NCI-H69 (cell line): ENCODE results near the gene PAX4.

Source experiments
- DNase-seq: peaks from one replicate; lab custom pipeline; 2025; lab: John Stamatoyannopoulos, UW

Gene PAX4

GRCh38 chr7:127629268-127629854, 11.4 kb upstream of the PAX4 start:
- peak; percentile 88 for DNase-seq

- peak; percentile 49 for DNase-seq
Observed at GRCh38 chr7:127628445-127628844, 10.5 kb upstream of the PAX4 start.

- no peak for DNase-seq
Observed at GRCh38 chr7:127625331-127625730, 7.4 kb upstream of the PAX4 start.

GRCh38 chr7:127620406-127621233, 2.7 kb upstream of the PAX4 start:
- DNase-seq, result peak; percentile 94

- DNase-seq, result peak; percentile 100
Observed at GRCh38 chr7:127619681-127620405, 1.9 kb upstream of the PAX4 start.

GRCh38 chr7:127618775-127619174, 833 bp upstream of the PAX4 start:
- DNase-seq, result peak; percentile 66

DNA sequence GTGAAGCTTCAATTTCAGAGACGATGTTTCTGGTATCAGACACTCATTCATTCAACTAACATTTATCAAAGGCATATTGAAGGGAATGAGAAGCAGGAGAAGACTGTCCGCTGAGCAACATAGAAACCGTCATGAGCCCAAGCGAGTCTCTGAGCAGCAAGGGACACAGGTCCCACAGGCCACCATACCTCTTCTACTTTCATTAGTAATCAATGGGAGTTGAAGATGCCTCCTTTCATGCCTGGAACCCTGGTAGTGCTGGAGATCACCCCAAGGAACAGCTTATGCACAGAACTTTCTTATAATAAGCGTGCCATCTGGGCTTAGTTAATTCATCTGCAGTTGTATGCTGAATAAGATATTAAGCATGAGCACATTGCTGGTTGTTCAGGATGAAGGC, 1.2 kb downstream of the PAX4 start:
- DNase-seq, result peak; percentile 19

GRCh38 chr7:127612263-127612662, 5.7 kb downstream of the PAX4 start:
- DNase-seq, result no peak

GRCh38 chr7:127609297-127609696, 8.6 kb downstream of the PAX4 start:
- no peak for DNase-seq

- no peak for DNase-seq
Observed at GRCh38 chr7:127608446-127608845, 9.5 kb downstream of the PAX4 start.

GRCh38 chr7:127600885-127601284, 17.1 kb downstream of the PAX4 start:
- DNase-seq, result no peak

GRCh38 chr7:127598318-127598717, 19.6 kb downstream of the PAX4 start:
- DNase-seq, result peak; percentile 73

GRCh38 chr7:127595737-127596136, 22.2 kb downstream of the PAX4 start:
- no peak for DNase-seq

DNA sequence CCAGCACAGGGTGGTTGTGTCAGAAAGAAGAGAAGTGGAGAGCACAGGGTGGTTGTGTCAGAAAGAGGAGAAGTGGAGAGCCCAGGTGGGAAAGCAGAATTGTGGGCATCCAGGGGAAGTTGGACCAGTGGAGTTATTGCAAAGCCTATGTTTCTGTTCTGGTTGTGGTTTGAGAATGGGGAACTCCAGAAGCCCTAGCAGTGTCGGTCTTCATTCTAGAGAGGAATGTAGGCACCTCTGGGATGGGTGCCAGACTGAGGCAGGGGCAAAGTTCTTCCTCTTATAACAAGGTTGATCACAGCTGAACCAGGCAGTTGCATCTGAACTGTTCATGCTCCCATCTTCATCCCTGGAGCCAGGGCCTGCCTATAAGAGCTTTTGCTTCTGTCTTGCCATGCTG, 23.5 kb downstream of the PAX4 start:
- no peak for DNase-seq

DNA sequence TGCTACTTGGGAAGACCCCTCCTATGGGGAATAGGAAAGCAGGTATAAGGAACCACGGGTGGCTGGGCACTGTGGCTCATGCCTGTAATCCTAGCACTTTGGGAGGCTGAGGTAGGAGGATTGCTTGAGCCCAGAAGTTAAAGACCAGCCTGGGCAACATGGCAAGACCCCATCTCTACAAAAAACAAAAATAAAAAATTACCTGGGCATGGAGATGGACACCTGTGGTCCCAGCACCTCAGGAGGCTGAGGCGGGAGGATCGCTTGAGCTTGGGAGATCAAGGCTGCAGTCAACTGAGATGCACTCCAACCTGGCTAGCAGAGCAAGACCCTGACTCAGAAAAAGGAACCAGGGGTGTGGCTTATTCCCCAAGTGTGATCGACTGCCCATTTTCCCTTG, 25.4 kb downstream of the PAX4 start:
- DNase-seq, result no peak

GRCh38 chr7:127591591-127591990, 26.4 kb downstream of the PAX4 start:
- DNase-seq, result no peak

- no peak for DNase-seq
Observed at GRCh38 chr7:127591189-127591588, 26.8 kb downstream of the PAX4 start.

DNA sequence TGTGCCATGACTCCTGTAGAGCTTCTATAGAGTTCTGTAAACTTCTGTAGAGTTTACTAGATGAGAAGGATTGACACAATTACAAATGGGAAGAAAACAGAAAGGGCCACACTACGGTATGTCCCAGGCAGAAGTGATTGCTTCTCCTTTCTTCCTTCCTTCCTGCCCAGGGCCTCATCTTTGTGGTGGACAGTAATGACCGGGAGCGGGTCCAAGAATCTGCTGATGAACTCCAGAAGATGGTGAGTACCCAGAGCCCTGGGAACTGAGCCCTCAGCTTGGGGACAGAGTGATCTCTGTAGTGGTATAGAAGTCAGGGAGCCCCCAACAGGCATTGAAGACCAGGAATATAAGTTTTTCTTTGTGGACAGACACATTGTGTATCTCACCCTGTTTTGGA, 28.0 kb downstream of the PAX4 start:
- no peak for DNase-seq

DNA sequence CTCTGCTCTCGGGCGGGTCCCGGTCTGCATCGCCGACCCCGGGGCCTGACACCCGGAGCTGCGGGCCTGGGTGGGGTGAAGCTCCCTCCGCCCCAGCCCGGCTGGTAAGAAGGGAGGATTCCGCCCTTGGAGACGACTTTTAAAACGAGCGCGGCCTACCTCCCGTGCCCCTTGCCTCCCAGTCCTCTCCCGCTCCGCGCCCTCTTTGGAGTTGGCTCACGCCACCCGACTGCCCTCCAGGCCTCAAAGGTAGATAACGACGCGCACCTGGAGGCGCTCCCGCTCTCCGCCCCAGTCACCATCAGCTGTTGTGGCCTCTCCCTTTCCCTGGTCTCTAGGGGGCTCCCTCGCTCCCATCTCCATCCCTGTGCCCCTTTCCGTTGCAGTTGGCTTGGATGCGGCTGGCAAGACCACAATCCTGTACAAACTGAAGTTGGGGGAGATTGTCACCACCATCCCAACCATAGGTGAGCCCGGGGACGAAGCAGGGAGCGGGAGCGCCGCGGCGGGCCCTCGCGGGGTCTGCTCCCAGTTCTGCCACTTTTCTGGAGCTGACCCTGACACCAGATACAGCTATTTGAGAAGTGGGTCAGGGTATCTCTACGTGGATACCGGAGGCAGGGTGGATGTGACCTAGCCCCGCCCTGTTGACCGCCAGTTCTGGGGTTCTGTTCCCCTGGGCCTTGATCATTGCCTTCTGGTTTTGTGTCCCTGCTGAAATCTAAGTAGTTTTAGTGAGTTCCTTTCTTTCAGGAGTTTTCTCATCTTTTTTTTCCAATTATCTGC, 29.1 kb downstream of the PAX4 start:
- DNase-seq, result peak; percentile 90

DNA sequence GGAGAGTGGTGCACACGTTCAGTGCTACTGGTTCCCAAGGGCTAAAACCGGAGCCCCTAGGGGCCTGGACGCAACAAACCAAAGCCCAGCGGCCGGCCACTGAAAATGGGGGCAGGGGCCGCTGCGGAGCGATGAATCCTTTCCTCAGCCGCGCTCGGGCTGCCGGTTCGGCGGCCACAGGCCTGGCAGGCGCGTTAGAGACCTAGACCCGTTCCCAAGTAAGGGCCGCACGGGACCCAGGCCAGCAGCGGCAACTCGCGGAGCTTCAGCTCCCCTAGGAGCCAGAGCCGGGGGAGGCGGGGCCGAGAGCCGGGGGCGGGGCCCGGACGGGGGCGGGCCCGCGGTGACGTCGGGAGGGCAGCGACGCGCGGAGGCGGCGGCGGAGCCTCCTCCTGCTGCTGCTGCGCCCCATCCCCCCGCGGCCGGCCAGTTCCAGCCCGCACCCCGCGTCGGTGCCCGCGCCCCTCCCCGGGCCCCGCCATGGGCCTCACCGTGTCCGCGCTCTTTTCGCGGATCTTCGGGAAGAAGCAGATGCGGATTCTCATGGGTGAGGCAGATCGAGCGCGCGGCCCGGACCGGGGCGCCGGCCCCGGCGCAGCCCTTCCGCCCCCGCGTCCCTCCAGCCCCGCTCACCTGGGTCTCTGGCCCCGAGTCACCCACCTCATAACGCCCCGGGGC, 29.8 kb downstream of the PAX4 start, which contains the start of gene ARF5:
Gene ARF5, plus strand, starts transcription at position 393 of the 678 bp plus-strand sequence. Its CDS starts 88 bp downstream, at position 481.
- peak; percentile 95 for DNase-seq

GRCh38 chr7:127587663-127588018, 30.3 kb downstream of the PAX4 start:
- DNase-seq, result no peak

DNA sequence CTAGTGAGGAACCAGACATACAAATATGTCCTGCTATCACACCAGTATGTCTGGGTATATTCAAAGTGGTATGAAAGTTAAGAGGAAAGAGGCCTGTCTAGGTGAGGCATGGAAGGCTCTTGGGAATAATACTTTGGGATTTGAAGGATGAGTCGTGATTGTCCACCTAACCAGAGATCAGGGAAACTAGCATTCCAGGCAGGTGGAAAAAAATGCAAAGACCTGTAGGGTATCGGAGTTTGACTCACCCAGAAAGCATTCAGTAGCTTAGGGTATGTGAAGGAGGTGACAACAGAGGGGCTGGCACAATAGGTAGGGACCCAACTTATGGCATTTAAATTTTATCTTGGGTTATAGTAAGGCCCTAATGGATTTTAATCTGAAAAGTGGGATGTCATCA, 31.6 kb downstream of the PAX4 start:
- no peak for DNase-seq
